ENCODE data around the gene PHACTR1.

- no peak for TF ChIP-seq CTCF (IDR thresholded peaks at IDR 0.05)
- TF ChIP-seq POLR2AphosphoS5 (IDR thresholded peaks at IDR 0.05) = no peak
- TF ChIP-seq POLR2A (IDR thresholded peaks at IDR 0.05) = no peak
Measured at GRCh38 chr6:12865117-12865516, 148.6 kb downstream of the PHACTR1 start.

Data from prostate gland (tissue), 2 donors.